Measurements from ENCODE around the gene BUB3. TPM values are rescaled to one million over a fixed set of nuclear protein-coding genes. Genes with fewer than 3 reads are reported as not detected.
A peak's percentile ranks its signal among the peaks of the same experiment; 100 is the strongest.

The BUB3 gene
- total and polyA plus RNA-seq, 7 donors, result 39.6 to 116 (median 82.1) TPM

DNA sequence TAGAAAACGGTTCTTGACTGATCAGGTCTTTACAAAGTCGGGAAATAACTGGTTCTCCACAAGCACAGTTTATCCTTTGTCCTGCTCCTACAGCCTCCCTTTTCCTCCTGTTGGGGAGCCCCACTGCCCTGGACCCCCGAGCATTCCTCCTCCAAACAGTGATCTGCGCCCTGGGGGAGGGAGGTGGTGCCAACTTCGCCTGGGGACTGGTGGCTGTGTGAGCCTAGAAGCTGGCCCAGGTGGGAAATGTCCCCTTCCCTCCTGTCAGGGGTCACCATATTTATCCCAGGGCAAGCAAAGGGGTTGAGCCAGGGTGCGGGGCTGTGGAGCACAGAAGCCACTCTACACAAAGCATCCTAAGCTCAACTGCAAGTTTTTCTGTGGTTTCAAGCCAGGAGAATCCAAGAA is 13.2 kb upstream of the BUB3 start:
- H3K27me3 ChIP-seq, result peaks cover 91 to 100% (median 100%) of the 10 kb centered on the region in 3 donors
- peak; percentile 52 for DNase-seq
- peaks cover 0 to 47% (median 31%) of the 10 kb centered on the region in 4 donors for H3K4me1 ChIP-seq

DNA sequence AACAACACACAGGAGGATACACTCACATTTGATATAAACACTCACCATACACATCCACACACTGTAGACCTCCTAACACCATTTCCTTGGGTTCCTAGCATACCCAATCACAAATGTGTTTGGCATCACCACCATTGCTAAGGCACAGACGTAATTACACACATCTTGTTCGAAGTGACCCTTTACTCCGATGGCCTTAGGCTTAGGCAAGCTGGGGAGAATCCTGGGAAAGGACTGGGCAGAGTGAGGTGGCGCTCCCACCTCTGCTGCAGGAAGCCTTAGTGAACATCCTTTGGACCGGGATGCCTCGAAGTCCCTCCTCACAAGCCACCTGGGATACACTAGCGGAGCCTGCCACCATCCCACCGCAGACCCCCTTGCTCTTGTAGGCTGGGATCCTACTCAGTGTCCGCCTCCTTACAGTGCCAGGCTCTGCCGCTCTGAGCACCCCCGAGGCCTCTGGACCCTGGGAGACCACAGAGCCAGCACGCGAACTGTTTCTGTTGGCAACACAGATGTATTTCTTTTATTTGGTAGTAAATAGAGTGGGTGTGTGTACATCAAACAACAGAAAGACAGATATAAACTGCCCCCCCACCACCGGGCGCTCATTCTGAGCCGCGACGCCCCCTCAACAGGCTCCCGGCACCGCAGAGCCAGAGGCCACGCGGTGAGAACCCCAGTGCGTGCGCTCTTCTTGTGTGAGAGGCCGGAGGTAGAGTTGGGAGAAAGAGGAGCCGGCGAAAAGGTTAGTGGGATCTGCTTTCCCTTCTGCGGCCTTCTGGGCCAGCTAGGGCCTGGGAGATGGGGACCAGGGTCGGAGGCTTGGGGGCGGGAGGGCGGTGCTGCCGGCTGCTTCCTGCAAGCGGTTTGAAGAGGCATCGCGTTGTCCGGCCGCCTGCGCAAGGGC is 12.2 kb upstream of the BUB3 start:
- no peaks in the 10 kb centered on the region for H3K36me3 ChIP-seq
- no peak for TF ChIP-seq EP300 (IDR thresholded peaks at IDR 0.05)
- no peak for TF ChIP-seq POLR2A (IDR thresholded peaks at IDR 0.05)
- no peak for TF ChIP-seq POLR2AphosphoS5 (IDR thresholded peaks at IDR 0.05)
- no peak for TF ChIP-seq CTCF (IDR thresholded peaks at IDR 0.05)
- no peaks in the 10 kb centered on the region for H3K9me3 ChIP-seq
- peaks cover 91 to 100% (median 99%) of the 10 kb centered on the region in 3 donors for H3K27me3 ChIP-seq
- no peak overlapping the region for H3K4me3 ChIP-seq
- 8 to 20% methylated on average over 38 of the region's 38 CpGs for WGBS, 2 donors
- peaks cover 0 to 43% (median 23%) of the 10 kb centered on the region in 4 donors for H3K4me1 ChIP-seq
- peak; percentile 40 for DNase-seq
- intact Hi-C loops (cut with DNase I), result no loop called here
- H3K27ac ChIP-seq, result no peak overlapping the region

More for the DNA sequence above, 13.2 kb upstream of the BUB3 start:
- Histone ChIP-seq H3K36me3 (no peaks in the 10 kb centered on the region), H3K27ac (no peak overlapping the region), H3K9me3 (no peaks in the 10 kb centered on the region), H3K4me3 (no peak overlapping the region)
- TF ChIP-seq CTCF (IDR thresholded peaks at IDR 0.05), result no peak
- WGBS, 2 donors, result 5 to 6% methylated on average over 6 of the region's 6 CpGs
- intact Hi-C loops (cut with DNase I), result no loop called here

- intact Hi-C loops (cut with DNase I), result no loop called here
- H3K27me3 ChIP-seq, result peaks cover 92 to 100% (median 99%) of the 10 kb centered on the region in 3 donors
- no peak overlapping the region for H3K4me3 ChIP-seq
- no peaks in the 10 kb centered on the region for H3K9me3 ChIP-seq
- TF ChIP-seq POLR2A (IDR thresholded peaks at IDR 0.05) (no peak), EP300 (IDR thresholded peaks at IDR 0.05) (no peak), POLR2AphosphoS5 (IDR thresholded peaks at IDR 0.05) (no peak), CTCF (IDR thresholded peaks at IDR 0.05) (no peak)
- no peak overlapping the region for H3K27ac ChIP-seq
- WGBS, 2 donors, result 4 to 8% methylated on average over 33 of the region's 33 CpGs
- H3K4me1 ChIP-seq, result peaks cover 0 to 38% (median 19%) of the 10 kb centered on the region in 4 donors
- no peaks in the 10 kb centered on the region for H3K36me3 ChIP-seq
- DNase-seq, result peak; percentile 57
Measured at GRCh38 chr10:123142701-123143161, 11.5 kb upstream of the BUB3 start.

DNA sequence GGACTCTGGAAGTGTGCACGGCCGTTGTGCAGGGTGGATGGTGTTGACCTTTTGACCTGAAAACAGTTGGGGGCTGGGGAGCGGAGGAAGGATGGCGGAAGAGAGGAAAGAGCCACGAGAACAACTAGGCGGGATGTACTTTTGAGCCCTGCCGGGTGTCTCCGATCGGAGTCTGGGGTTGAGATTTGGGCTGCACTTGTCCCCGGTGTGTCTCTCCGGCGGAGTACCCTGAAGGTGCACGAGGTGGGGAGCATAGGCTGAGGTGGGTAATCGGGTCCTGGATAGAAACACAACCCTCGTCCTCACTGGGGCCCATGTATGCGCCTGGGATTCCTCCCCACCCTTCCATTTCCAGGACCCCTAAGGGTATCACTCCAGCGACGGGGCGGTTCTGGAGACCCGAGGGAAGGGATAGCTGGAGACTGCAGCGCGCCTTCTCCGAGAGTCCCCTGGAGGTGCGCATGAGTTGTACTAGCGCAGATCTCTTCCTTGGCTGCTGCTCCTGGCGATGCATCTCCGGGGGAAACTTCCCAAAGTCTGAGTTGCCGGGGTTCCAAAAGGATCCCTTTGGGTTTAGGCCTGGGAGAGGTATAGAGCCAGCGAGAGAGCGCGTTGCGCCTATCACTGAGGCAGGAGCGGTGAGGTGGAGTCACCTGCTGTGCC is 10.9 kb upstream of the BUB3 start:
- DNase-seq, result no peak

More for the DNA sequence above, 10.9 kb upstream of the BUB3 start:
- Histone ChIP-seq H3K36me3 (no peaks in the 10 kb centered on the region), H3K27ac (no peak overlapping the region), H3K4me3 (no peak overlapping the region), H3K27me3 (peaks cover 94 to 100% (median 99%) of the 10 kb centered on the region in 3 donors), H3K4me1 (peaks cover 0 to 41% (median 23%) of the 10 kb centered on the region in 4 donors), H3K9me3 (no peaks in the 10 kb centered on the region)
- 6 to 12% methylated on average over 33 of the region's 33 CpGs for WGBS, 2 donors
- intact Hi-C loops (cut with DNase I), result no loop called here
- TF ChIP-seq POLR2A (IDR thresholded peaks at IDR 0.05), result no peak
- TF ChIP-seq EP300 (IDR thresholded peaks at IDR 0.05), result no peak
- no peak for TF ChIP-seq POLR2AphosphoS5 (IDR thresholded peaks at IDR 0.05)
- TF ChIP-seq CTCF (IDR thresholded peaks at IDR 0.05), result no peak

All from sigmoid colon (tissue), 7 donors.